GM12874 (cell line): ENCODE results near the gene DCN.

Experiments
- CTCF ChIP-seq: IDR thresholded peaks from 2 replicates; pipeline ENCODE4 v1.5.1; 2011; ENCODE audit warnings: low read depth, mild to moderate bottlenecking, control low read depth, low read length, moderate library complexity; ENCODE audit not compliant: insufficient read depth

Gene DCN

DNA sequence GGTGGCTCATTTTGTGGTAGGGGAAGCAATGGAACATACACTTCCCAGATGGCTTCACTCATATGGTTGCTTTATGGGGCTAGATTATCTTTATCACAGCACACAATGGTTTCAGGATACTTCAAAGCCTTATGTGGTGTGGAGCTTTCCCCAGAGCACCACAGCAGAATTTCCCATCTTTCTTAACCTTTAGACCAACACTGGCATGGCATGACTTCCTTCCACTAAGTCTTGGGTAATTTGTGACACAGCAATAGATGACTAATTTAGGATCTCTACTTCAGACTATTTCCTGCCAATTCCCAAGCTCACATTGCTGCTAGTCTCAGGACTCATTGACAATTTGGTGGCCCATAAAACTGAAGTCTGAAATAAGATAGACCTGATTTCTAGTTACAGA, 36.9 kb upstream of the DCN start:
- TF ChIP-seq CTCF = no peak

GRCh38 chr12:91216871-91217270, 34.3 kb upstream of the DCN start:
- no peak for TF ChIP-seq CTCF

GRCh38 chr12:91215940-91216454, 33.4 kb upstream of the DCN start:
- no peak for TF ChIP-seq CTCF

DNA sequence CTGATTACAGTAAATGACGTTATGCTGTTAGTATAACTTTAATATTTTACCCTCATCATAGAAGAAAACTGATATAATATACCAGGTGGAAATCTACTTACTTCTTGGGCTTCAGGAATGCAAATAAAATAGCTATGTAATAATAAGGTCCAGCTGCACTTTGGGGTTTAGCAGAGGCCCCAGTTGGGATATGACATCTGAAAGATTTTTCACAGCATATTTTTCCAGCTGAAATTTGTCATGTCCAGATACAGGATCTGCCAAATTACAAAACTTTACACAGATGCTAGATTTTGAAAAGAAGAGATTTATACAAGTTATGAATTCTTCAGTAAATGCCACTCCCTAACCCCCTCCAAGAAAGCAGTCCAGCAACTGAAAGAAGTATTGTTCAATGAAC, 29.2 kb upstream of the DCN start:
- TF ChIP-seq CTCF = no peak

DNA sequence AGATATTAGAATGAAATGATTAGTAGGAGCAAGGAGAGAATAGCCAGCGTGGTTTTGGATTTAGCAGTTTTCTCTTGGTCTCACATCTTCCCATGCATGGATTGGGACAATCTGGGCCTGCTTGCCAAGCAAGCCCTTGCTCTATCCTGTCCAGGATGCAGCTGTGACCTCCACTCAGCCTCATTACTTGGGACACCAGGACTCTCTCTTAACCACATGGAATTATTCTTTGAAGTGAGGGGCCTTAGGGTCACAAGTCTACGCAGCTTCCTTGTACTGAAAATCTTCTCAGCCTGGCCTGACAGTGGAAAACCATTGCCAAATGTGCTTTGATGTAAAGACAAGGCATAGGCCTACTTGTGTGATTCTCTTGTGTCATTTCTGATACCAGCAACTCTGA, 28.0 kb upstream of the DCN start:
- no peak for TF ChIP-seq CTCF

GRCh38 chr12:91210144-91210543, 27.5 kb upstream of the DCN start:
- TF ChIP-seq CTCF = no peak

- no peak for TF ChIP-seq CTCF
Observed at GRCh38 chr12:91205811-91206210, 23.2 kb upstream of the DCN start.

- no peak for TF ChIP-seq CTCF
Observed at GRCh38 chr12:91204421-91204820, 21.8 kb upstream of the DCN start.
